GM18861 (cell line): ENCODE results near the gene BANP.
"Not testable (repeated sequence)": the region's sequence is repeated elsewhere in the genome, so short reads cannot be mapped to it uniquely, and the experiment has no call there.

ENCODE experiments used
- ATAC-seq: cut with Tn5 transposase; IDR thresholded peaks from one replicate; pipeline ENCODE4 v1.9.1; 2021; ENCODE audit not compliant: unreplicated experiment

The BANP gene, protein sequence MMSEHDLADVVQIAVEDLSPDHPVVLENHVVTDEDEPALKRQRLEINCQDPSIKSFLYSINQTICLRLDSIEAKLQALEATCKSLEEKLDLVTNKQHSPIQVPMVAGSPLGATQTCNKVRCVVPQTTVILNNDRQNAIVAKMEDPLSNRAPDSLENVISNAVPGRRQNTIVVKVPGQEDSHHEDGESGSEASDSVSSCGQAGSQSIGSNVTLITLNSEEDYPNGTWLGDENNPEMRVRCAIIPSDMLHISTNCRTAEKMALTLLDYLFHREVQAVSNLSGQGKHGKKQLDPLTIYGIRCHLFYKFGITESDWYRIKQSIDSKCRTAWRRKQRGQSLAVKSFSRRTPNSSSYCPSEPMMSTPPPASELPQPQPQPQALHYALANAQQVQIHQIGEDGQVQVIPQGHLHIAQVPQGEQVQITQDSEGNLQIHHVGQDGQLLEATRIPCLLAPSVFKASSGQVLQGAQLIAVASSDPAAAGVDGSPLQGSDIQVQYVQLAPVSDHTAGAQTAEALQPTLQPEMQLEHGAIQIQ

DNA sequence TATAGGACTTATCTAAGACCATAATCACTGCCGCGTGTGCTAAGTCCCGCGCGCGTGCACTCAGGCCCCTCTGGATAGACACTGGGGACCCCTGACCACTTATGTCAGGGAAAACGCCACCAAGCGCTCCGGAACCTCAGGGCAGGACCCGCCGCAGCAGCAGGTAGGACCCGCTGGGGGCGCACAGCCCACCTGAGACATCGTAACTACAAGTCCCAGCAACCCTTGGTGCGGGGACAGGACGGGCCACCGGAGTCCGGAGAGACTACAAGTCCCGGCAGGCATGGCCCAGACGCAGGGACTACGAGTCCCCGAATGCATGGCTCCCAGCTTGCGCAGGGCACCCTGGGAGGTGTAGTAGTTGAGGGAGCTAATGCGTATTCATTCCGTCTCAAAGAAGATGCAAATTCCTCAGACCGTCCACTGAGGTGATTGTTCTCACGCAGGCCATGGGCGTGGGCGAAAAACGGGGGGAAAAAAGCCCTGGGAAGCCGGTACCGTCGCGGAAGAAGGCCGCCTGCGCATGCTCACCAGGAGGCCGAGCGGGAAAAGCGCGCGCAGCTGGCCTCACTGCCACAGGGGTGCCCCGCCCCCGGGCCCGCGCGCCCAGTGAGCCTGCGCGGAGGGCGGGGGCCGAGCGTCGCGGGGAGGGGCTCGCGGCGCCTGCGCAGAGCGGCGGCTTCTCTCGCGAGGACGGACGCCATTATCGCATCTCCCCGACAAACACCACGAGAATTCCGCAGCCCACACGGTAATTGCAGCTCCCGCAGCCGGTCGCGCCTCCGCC, at the start of gene BANP:
BANP (plus strand) TSS at position 670 of the 787 bp plus-strand sequence. CDS start 23,682 bp downstream, outside the sequence.
- peak; percentile 82 for ATAC-seq

DNA sequence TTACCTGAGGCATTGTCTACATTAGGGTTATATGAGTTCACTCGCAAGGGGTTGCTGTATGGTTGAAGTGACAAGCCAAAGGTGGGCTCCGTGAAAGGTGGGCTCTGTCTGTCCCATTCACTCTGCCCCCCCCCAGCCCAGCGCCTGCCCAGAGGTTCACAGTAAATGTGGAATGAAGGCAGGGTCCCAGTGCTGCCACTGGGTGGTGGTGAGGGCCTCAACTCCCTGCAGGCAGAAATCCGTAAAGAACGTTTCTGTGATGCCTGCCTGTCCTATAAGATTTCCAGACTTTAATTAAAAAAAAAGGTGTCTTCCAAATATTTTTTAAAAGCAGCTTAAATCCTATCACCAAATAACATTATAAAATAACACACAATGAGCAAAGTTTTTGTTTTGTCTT, 46.3 kb upstream of the BANP start:
- not testable (repeated sequence) for ATAC-seq

DNA sequence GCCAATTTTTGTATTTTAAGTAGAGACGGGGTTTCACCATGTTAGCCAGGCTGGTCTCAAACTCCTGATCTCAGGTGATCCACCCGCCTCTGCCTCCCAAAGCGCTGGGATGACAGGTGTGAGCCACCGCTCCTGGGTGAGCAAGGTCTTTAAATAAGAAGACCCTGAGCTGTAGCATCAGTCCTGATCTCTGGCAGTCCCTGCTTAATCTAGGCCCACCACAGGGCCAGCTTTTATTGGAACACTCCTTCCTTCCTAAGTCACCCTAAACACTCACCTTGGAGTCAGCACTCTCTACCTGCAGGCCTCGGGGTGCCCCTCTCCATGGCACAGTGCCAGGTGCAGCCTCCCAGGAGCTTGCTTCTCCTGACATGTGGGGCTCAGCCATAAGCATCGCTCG, 45.7 kb upstream of the BANP start:
- ATAC-seq: not testable (repeated sequence)

DNA sequence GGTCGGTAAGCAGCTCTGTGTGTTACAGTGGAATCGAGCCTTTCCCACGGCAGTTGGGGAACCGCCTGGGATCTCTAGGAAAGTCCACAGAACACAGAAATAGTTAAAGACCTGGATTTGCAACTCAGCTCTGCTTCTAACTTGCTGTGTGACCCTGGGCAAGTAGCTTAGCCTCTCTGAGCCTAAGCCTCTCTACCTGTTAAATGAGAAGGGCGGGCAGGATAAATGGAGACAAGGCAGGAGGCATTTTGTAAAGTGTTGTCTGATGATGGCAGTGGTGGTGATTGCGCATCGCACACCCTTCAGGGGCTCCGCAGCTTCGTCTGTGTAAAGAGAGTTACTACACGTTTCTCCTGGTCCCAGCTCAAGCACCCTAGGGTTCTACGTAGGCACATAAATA, 43.1 kb upstream of the BANP start:
- not testable (repeated sequence) for ATAC-seq

DNA sequence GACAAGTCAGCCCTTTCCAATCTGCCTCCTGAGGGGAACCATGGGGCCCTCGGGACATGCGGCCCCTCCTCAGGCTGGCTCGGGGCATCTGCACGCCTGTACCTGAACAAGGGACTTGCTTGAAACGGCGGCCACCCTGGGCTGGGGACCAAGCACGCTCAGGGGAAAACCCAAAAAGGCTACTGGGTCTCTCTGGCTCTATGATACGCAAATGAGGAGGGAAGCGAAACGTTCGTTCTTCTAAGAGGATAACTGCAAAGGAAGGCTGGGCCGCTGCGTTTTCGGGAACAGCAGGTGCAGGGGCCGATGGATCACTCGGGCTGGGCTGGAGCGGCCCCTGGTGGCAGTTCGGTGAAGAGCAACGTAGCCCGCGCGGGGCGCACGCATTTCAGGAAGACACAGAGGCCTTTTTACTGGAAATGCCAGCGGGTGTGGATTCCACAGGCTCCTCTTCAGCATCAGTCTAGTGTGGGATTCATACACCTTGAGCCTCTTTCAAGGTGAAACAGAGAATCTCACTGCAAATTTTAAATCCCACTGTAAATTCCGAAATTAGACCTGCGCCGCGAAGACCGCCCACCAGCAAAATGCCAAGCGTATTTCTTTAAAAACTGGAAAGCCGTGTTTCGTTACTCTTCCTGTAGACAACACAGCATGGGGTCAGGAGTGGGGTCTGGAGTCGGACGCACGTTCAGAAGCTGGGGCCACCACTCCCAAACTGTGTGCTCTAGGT, 41.9 kb upstream of the BANP start:
- peak; percentile 78 for ATAC-seq

DNA sequence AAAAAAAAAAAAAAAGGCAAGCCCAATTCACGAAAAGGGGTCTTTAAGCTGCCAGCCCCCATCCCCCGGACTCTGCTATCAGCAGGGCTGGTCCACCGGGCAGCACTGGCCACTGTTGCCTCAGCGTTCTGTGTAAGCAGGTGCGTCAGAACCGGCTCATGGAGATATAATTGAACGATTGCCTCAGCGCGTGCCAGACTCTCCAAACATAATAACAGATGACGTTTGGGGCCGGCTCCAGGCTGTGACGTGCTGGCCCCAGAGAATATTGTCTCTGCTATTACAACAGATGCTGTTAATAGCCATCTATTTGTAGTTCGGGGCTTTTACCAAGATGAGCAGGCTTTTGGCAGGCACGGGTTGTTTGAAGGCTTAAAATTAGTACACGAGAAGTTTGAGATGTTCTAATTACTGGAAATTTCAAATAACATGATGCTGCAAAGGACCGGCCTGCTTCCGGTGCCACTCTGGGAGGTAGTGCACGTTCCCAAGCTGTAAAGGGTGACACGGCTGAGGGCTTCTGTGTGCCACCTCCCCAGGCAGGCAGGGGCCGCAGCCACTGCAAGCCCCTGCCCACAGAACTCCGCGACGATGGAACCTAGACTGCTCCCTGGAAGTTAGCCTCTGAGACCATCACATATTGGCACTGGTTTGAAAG, 40.0 kb upstream of the BANP start:
- ATAC-seq: not testable (repeated sequence)

DNA sequence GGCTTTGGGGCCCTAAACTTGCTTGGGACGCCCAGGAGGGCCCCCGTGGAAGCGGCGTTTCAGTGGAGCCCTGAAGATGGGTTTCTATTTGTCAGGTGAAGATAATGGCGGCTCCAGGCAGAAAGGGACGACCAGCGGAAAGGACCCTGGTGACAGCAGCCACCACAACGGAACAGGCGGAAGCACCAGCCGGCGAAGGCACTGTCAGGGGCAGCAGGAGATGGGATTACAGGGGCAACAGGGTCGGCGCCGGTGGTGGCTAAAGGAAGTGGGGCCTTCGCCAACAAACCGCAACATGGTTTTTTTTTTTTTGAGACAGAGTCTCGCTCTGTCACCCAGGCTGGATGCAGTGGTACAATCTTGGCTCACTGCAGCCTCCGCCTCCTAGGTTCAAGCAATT, 38.5 kb upstream of the BANP start:
- not testable (repeated sequence) for ATAC-seq

DNA sequence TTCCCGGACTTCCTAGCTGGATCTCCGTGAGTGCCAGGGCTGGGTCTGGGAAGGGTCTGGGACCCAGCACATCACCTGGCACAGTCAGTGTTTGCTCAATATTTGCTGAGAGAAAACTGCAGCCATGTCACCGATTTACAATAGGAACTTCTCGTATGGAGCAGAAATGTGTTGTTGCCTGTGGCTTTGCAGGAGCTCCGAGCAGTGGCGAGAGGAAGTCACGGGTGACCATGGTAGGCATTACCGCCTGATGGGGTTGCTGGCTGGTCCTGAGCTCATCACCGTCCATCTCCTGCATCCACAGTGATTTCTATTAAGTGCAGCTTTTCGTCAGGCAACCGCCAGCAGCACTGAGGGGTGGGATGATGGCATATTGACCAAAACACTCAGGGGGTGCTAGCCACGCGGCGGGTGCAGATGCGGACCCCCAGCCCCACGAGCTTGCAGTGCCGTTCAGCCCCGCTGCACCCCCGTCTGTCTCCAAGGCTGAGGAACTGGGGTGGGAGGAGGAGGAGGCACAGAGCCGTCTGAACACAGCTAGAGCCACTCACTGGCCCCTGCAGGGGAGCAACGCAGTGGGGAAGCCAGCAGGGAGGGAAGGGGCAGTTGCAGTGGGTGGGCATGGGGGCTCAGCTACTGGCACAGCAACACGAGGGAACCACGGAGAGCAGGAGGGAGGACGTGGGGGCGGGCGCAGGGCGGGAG, 37.1 kb upstream of the BANP start:
- not testable (repeated sequence) for ATAC-seq

DNA sequence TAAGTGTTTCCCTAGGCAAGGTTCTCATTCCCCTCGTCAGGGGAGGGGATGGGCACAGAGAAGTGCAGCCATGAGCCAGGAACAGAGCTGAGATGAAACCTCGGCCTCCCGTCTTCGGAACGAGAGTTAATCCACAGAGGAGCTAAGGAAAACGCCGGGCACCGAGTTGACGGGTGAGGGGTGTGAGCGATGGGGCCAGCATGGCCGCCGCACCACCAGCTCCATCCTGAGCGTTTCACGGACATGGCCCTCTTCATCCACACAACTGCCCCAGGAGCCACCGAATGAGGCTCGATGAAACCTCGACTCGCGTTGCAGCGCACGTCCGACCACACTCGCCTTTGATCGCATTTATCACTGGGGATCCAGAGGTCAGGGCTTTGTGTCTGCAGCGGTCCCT, 36.4 kb upstream of the BANP start:
- no peak for ATAC-seq

DNA sequence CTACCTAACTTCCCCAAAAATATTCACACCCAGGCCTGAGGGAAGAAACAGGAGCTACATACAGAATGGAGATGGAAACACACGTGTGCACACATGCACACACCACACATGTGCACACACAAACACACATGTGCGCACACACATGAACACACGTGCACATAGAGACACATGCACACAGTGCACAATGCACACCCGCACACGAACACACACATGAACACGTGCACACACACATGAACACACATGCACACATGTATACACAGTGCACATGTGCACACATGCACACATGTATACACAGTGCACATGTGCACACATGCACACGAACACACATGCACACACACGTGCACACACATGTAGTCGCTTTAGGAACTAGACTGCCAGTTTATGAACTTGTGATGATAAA, 33.7 kb upstream of the BANP start:
- ATAC-seq: no peak

DNA sequence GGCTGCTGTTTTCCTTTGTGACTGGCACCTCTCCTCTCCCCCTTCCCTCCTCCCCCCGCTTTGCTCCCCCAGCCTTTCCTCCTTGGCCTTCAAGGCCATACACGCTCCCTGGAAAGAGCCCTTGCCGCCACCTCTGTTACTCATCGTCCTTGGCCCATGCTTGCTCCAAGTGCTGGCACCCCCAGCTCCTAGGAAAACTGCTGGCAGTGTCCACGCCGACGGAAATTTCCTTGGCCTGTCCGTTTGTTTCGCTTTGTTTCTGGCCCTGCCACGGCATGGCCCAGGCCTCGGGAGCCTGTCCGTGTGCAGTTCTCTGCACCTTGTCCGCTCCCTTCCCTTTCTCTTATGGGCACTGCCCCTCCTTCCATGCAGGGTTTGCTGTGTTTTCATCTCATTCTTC, 32.9 kb upstream of the BANP start:
- no peak for ATAC-seq

DNA sequence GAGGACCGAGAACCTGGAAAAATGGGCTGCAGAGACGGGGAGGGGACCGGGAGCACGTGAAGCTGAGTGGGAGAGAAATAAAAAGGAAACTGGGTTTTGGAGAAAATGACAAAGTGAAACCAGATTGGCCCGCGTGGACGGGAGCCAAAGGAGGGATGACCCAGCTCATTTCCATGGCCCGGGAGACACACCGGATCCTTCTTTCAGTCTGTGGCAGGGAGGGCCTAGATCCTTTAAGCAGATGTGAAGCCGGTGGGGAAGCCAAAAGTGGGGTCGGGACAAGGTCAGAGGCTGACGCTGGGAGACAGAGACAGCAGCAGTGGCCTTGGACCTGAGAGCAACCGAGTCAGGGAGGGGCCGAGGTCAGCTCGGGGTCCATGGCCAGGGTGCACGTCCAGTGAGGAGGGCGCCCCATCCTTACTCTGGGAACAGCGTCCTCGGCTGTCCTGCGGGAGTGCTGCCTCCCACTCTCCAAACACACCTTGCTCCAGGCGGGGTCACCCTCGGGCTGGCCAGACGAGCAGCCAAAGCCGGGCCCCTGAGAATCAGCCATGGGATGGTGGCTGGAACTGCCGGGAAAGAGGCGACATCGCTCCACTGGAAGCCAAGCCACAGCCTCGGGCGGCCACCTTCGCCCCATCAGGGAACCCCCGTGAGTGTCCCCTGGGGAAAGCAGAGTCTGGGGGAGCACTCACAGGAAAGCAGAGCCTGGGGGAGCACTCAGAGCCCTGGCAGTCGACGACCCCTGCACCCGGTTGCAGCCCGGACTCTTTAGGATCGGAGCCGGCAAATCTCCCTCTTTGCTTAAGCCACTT, 32.2 kb upstream of the BANP start:
- ATAC-seq: no peak

DNA sequence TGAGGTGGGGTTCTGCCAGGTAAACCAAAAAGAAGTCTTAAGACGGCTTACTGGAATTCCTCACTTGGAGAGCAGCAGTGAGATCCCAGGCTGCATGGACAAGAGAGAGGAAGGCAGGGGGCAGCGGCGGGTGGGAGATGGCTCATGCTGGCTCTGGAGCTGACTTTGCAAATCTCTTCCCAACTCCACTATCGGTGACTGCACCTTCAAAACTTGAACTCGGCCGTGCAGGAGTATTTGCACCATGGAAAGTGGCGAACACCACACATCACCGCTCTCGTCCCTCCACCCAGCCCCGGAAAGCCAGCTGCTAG, 31.6 kb upstream of the BANP start:
- ATAC-seq: no peak

DNA sequence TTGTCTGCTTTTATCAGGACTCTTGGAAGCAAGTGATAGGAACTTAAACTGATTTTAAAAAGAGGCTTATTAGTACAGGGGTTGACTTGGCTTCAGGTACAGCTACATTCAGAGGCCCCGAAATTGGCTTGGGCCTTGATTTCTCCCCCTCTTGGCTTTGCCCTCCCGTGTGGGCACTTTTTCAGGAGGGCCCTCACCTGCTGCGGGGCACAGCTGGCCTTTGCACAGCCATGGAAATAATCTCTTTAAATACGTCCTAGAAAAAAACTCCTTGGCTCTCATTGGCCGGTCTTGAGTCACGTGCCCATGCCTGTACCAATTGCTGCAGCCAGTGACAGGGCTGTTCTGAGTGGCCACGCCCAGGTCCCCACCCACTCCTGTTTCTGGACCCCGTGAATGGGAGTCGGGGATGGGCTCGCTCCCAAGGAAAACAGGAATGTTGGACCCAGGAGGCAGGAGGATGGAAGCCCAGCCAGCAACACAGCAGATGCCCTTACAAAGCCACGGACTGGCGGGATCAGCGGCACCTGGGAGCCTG, 29.9 kb upstream of the BANP start:
- no peak for ATAC-seq

DNA sequence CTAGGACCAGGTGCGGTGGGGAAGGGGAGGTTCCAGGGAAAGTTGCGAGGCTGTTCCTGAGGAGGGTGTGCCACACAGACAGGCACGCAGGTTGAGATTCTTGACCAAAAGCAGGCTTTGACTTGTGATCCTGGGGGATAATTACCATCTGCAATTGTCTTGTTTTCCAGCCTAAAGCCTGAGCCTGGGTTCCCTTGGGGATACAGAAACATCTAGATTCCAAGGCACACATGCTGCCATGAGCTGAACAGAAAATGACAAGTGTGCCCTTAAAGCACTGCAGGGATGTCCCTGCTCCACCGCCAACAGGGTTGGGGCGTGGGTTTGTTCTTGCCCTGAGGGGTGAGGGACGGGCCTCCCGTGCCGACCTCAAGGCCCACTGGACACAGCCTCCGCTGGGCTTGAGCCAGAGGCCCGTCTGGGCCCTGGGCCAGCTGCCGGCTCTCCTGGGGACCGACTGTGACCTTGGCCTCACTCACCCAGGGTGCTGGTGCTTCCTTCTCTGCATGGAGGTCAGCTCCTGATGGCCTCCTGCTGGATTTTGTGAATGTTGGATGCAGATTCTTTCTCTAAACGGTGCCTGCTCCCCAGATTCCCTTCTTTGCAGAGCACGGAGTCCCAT, 28.9 kb upstream of the BANP start:
- no peak for ATAC-seq

DNA sequence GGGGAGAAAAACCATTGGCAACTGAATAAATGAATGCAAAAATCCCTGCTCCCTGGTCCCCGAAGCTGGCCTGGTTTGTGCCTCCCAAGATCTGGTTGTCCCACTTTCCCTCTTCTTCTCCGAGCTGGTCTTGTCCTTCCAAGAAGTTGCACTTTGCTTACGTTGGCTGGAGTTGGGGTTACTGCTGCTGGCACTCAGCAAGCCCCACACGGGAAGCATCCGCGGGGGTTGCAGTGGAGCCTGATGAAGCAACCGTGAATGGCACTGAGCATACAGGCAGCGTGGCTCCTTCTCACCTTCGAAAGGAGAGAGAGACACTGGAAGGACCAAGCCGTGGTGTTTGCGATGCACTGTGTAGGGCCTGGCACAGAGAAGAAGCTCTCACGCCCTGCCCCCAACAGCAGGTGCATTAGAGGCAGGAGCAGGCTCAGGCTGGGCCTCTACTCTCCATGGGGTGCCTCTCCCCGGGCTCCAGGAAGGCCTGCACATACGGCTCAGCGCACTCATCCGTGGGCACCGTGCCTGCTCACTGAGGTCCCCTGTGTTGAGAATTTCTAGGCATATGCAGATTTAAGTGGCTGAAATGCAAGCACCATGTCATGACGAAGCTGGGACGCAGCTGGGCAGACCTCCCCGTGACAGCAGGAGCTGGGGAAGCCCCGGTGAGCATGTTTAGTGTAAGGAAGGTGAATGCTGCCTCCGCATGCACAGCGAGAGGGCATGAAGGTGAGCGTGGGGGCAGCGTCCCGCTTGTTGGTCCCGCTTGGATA, 27.0 kb upstream of the BANP start:
- ATAC-seq: no peak

DNA sequence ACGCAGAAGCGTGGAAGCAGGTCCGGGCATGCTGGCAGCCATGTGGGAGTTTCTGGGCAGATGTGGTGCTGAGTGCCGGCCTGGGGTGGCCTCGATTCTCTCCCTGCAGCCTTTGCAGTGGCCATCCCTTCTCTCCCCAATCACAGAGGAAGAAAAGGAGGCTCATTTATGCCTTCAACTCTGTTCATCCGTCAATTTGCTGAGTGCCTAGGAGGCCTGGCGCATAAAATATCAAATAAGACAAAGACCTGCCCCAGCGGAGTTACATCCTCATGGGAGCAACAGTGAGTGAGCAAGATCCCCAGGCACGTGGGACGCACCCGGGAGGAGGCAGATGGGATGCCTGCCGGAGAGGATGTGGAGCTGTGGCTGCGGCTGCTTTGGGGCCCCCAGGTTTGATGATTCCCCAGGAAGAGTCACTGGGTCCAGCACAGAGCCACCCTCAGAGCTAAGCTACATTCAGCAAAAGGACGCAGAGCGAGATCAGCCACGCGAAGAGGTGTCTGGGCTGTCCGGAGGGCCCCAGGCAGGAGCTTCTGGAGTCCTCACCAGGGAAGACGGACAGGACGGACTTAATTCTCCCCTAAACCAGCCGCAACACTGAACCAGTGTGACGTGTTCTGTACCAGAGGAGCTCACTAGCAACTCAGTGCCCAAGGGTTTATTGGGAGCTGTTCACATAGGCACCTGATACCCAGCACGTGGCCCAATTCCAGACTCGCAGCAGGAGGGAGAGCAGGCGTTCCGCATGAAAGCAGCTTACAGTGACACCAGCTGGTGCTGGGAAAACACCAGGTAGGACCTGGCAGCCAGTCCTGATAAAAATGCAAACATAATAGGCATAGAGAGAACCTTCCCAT, 26.2 kb upstream of the BANP start:
- no peak for ATAC-seq
